HG03095 (cell line): ENCODE results near the gene GGT6.

ENCODE experiments used
- ATAC-seq: cut with Tn5 transposase; IDR thresholded peaks from one replicate; pipeline ENCODE4 v1.9.1; 2021; ENCODE audit warnings: moderate library complexity; ENCODE audit not compliant: unreplicated experiment

GGT6 gene

GRCh38 chr17:4554441-4554996 is 5.9 kb downstream of the GGT6 start:
- ATAC-seq = no peak

- ATAC-seq = no peak
Observed at GRCh38 chr17:4553669-4554068, 6.7 kb downstream of the GGT6 start.

GRCh38 chr17:4551796-4552525 is 8.4 kb downstream of the GGT6 start:
- ATAC-seq = no peak

DNA sequence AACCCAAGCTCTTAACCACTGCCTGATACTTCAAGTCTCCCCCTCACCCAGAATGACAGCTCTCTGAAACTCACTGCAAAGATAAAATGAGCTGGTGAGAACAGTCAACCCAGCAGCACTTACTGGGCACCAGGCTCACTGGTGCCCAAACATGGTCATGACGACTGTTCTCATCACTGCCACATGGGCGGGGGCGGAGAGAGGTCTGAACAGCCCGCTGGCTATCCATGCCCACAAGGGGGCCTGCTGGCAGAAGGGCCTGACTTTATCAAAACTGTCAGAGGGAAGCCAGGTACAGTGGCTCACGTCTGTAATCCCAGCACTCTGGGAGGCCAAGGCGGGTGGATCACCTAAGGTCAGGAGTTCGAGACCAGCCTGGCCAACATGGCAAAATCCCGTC is 9.2 kb downstream of the GGT6 start:
- no peak for ATAC-seq

DNA sequence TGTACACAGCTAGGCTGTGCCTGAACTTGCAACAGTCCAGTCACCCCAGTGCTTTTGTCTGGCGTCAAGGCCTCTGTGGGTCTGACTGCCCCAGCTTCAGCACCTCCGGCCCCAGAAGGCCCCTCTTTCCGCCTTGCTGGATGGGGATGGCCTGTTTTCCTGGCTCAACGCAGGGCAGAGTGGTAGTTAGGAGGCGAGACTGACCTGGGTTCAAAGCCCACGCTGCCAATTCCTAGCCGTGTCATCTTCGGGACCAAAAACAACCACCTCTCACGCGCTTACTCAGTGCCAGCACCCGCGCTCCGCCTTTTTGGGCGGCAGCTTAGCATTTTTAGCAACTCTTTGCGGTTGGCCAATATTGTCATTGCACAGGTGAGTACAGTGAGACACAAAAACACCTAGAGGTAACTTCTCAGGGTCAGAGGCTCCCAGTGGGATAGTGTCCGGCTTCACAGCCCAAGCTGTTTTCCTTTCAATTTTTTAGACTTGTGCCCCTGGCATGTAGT is 9.8 kb downstream of the GGT6 start:
- no peak for ATAC-seq

- no peak for ATAC-seq
Observed at GRCh38 chr17:4549781-4550533, 10.4 kb downstream of the GGT6 start.

- ATAC-seq = no peak
Observed at GRCh38 chr17:4548721-4549531, 11.5 kb downstream of the GGT6 start.

DNA sequence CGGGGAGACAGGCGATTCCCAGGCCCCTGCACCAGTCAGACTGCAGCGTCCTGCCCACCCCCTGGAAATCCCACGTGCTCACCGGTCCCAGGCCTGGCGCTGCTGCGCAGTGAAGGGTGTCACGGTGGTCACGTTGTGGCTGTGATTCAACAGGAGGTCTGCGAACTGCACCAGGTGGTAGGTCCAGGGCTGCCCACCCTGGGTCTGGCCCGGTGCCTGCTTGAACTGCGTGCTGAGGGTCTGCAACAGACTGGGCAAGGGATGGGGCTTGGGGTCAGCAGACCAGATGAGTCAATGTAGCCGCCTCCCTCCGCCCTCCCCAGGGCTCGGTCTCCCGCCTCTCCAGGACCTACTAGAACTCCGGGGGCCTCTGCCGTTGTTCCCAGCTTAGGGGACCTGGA is 12.3 kb downstream of the GGT6 start:
- ATAC-seq = no peak

DNA sequence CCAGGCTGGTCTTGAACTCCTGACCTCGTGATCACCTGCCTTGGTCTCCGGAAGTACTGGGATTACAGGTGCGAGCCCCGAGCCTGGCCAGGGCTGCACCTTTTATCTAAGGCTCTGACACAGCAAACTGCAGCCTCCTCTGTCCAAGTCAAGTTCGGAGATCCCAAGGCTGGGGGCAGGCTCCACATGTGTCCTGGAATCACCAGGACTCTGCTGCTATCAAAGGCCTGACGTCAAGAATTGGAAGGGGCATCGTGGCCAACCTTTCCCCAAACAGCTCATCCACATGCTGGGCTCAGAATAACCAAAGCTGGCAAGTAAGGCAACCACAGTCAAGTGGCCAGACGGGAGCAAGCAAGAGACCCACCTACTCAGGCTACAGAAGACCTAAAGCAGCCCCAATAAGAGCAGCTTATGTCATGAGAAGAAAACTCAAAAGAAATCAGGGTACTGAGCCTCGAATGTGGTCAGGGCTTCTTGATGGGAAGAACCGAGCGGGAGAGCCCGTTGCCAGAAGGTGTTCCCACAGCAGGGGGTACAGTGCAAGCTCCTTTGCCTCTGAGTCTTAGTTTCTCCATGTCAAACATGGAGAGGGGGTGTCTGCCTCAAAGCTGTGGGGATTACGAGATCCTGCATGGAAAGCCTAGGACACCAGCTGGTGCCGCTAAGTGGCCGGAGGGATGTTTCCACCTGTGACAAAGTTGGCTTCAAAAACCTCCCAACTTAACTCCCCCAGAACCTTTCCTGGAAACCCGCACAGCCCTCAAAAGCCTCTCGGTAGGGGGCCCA is 13.1 kb downstream of the GGT6 start:
- no peak for ATAC-seq

GRCh38 chr17:4545217-4545951 is 15.0 kb downstream of the GGT6 start:
- ATAC-seq = no peak

DNA sequence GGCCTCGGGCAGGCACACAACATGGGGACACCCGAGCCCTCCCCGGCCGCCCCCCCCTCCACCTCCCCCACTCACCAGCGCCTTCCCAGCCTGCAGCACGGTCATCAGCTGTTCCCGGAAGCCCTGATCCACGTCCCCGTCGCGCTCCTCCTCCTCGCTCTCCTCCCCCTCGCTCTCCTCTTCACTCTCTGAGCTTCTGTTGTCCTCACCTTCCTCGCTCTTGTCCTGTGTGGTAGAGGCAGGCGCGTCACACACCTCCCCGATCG is 15.5 kb downstream of the GGT6 start:
- ATAC-seq = no peak

DNA sequence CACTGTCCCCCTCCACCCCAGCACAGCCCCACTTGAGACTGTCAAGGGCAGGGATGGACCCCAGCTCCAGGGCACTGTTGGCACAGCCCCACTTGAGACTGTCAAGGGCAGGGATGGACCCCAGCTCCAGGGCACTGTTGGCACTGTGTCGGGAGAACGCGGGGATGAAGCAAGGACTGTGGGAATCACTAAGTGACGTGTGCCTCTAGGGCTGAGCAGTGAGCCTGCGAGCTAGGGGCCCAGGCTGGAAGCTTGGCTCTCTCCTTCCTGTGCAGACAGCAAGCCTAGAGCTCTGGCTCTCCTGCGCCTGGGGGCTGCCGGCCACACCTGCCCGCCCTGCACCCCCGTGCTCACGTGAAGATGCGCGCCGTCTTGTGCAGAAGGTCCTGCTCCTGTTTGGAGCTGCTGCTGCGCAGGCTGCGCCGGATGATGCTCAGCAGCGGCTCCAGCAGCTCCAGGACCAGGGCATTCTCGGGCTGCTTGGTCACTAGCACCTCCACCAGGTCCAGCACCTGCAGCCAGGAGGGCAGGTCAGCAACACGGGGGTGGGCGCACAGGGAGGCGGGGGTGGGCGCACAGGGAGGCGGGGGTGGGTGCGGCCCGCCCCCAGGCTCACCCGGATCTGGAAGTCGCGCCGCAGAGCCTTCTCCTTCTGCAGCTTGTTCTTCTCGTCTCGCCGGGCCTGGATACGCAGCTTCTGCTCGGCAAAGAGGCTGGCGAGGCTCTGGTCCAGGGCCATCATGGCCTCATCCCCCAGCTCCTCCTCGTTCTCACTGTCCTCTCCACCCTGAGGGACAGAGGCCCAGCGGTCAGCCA is 16.0 kb downstream of the GGT6 start:
- no peak for ATAC-seq

DNA sequence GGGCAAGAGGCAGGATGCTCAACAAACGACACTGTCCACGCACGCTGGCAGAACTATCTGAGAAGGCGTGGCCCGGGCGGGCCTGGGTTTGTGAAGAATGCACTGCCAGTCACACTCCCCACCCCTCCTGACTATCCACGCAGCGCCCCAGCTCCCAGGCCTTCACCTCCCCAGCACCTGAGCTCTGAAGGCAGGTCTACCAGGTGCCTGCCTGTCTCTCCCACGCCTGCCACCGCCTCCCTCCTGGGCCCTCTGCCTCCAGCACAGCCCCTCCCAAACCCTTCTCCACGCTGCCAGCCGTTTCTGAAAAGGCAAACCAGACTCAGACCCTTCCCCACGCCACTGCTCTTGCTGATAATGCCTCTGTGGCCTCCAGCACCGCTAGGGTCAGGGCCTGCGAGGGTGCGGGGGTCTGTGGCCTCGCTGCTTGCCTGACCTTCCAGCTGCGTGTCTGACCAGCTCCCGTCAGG is 16.8 kb downstream of the GGT6 start:
- ATAC-seq = no peak

DNA sequence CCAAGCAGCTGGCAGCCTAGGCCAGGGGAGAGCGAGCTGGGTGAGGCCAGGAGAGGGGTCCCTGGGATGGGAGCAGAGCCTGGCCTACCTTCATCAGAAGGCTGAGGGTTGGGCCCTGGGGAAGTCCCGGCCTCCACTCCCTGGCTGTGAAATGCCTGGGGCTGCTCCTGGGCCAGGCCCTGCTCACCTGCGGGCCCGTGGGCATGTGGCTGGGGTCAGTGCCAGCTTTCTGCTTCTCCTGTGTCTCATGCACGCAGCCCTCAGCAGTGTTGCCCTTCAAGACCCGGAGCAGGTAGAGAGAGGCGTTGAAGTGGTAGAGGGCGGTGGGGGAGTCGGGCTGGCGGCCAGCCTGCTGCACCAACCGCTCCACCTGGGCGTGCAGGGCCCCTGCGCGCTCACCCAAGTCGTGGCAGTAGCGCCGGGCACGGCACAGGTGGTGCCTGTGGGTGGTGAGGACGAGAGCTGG is 17.6 kb downstream of the GGT6 start:
- no peak for ATAC-seq

DNA sequence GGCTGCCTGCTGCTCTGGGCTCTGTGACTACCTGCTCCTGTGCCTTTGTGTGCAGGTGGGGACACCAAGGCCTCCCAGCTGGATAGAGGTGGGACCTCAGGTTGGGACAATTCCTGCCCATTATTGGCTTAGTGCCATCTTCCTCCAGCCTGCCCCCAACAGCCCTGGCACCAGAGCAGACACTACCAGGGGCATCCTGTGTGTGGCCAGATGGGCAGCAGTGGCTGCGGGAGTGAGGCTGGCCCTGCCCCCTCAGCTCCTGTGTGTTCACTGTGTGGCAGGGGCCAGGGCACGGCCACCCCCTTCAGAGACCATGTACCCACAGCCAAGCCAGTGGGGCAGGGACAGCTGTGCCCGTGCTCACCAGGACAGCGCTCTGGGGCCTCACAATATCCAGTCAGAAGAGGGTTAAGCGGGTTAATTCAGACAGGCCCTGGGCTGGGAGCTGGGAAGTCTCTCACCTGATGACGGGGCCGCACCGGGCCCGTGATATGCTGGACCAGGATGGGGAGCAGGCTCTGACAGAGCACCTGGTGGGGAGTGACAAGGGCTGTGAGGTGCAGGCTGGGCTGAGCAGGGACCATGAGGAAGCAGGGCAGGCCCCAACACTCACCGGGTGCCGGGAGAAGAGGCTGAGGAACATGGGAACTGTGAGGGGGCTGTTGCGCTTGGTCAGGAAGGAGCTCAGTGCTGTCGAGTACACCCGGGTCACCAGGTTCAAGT is 18.2 kb downstream of the GGT6 start:
- ATAC-seq = no peak

DNA sequence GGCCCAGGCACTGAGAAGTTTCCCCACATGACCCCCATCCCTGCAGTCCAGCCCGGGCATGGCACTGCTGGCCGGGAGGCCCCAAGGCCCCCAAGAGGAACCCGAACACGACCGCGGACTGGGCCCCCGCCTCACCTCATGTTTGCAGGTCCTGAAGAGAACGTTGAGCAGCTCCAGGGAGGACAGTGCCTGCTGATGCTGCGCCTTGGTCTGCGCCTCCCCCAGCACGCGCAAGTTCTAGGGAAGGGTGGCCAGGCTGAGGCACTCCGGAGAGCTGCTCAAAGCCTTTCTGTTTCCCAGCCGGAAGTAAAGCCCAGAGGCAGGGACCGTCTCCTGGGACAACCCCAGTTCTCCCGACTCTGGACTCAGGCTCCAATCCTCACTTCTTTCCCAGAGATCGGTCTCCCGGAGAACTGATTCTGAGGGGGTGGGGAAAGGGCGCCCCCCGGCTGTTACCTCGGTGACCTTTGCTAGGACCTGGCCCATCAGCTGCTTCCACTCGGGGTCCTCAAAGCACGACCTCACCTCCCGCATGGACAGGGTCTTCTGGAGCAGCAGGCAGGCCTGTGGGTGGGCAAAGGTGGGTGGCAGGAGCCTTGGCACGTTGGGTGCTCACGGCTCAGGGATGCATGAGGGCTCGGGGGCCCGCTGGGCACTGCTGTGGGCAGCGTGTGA is 18.9 kb downstream of the GGT6 start:
- ATAC-seq = no peak

DNA sequence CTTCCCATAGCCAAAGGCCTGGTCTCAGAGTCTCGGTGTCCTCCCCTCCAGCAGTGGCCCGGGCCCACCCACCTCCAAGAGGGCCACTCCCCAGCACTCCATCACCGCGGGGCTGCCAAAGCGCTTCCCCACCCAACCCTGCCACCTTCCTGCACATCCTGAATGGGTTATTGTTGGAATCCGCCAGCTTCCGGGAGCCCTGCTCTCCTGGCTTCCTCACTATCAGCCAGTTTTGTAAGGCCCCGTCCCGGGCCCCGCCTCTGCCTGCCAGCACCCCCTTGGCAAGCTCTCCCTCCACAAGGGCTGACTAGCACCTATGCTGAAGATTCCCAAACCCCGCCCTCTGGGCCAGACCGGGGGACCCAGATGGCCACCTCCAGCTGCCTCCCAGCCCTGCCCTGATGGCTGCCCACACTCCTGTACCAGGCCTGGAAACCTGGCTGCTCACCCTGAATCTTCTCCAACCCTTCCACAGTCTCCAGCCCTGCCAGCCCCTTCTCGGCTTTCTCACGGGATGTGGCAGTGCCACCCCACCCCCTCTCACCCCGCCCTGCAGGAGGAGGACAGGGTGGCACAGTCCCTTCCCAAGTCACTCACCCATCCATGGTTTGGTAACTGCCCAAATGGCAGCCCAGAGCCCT is 19.6 kb downstream of the GGT6 start:
- no peak for ATAC-seq
